GM23338 (cell line): ENCODE results near the gene GRM3. TPM values are rescaled to one million over a fixed set of nuclear protein-coding genes. Genes with fewer than 3 reads are reported as not detected.

Experiments used
- ATAC-seq: fragments of 200-7000 bp; cut with Tn5 transposase; 3 replicates; pipeline ENCODE4 v1.9.1; 2020
- DNase-seq: peaks from one replicate; pipeline ENCODE4 v3.0.0-alpha.2; 2015; ENCODE audit warnings: low spot score
- H2AFZ ChIP-seq: fragments of 200-600 bp; sonication (generic); 2 replicates; pipeline ENCODE4 v1.8.0; 2016; ENCODE audit warnings: antibody characterized with exemption, mild to moderate bottlenecking, moderate library complexity
- H3F3A ChIP-seq: fragments of 200-600 bp; sonication (generic); replicated peaks from 2 replicates; pipeline ENCODE4 v1.8.0; 2017; ENCODE audit warnings: antibody characterized with exemption, mixed run types, low read depth
- H3K27ac ChIP-seq: fragments of 200-600 bp; sonication (generic); 2 replicates; pipeline ENCODE4 v1.6.1; 2016; ENCODE audit warnings: low read depth
- H3K27me3 ChIP-seq: fragments of 200-600 bp; sonication (generic); 2 replicates; pipeline ENCODE4 v1.8.0; 2016; ENCODE audit warnings: mild to moderate bottlenecking, mixed run types, moderate library complexity; ENCODE audit not compliant: insufficient read depth
- H3K36me3 ChIP-seq: fragments of 200-600 bp; sonication (generic); 2 replicates; pipeline ENCODE4 v1.8.0; 2016; ENCODE audit warnings: mild to moderate bottlenecking; ENCODE audit not compliant: insufficient read depth
- H3K4me1 ChIP-seq: fragments of 200-600 bp; sonication (generic); 2 replicates; pipeline ENCODE4 v1.8.0; 2016; ENCODE audit warnings: mild to moderate bottlenecking, moderate library complexity; ENCODE audit not compliant: insufficient read depth
- H3K4me2 ChIP-seq: fragments of 200-600 bp; sonication (generic); 2 replicates; pipeline ENCODE4 v1.7.1; 2017; ENCODE audit warnings: mixed run types
- H3K4me3 ChIP-seq: fragments of 200-600 bp; sonication (generic); 2 replicates; pipeline ENCODE4 v1.6.1; 2016; ENCODE audit warnings: mixed run types
- H3K79me2 ChIP-seq: fragments of 200-600 bp; sonication (generic); replicated peaks from 2 replicates; pipeline ENCODE4 v1.8.0; 2017; ENCODE audit warnings: mild to moderate bottlenecking; ENCODE audit not compliant: insufficient read depth
- H3K9me2 ChIP-seq: fragments of 200-600 bp; sonication (generic); 2 replicates; pipeline ENCODE4 v1.8.0; 2017; ENCODE audit not compliant: insufficient read depth
- H4K20me1 ChIP-seq: fragments of 200-600 bp; sonication (generic); replicated peaks from 2 replicates; pipeline ENCODE4 v1.8.0; 2017; ENCODE audit warnings: mild to moderate bottlenecking; ENCODE audit not compliant: insufficient read depth
- H3K27ac Mint-ChIP-seq: 2 replicates; pipeline ENCODE4 v1.8.0; 2020; ENCODE audit warnings: inconsistent platforms, mild to moderate bottlenecking, moderate library complexity, mixed read lengths
- H3K27me3 Mint-ChIP-seq: 3 replicates; pipeline ENCODE4 v1.8.0; 2022; ENCODE audit warnings: low read depth, mild to moderate bottlenecking, moderate library complexity, mixed read lengths, inconsistent platforms; ENCODE audit not compliant: insufficient read depth, poor library complexity
- H3K36me3 Mint-ChIP-seq: 3 replicates; pipeline ENCODE4 v1.8.0; 2021; ENCODE audit warnings: low read depth, mild to moderate bottlenecking, inconsistent platforms, moderate library complexity, mixed read lengths
- H3K4me1 Mint-ChIP-seq: 3 replicates; pipeline ENCODE4 v1.8.0; 2020; ENCODE audit warnings: mild to moderate bottlenecking, inconsistent platforms, mixed read lengths
- H3K4me3 Mint-ChIP-seq: 3 replicates; pipeline ENCODE4 v1.8.0; 2021; ENCODE audit warnings: moderate library complexity, mild to moderate bottlenecking, inconsistent platforms, mixed read lengths
- H3K9me3 Mint-ChIP-seq: 3 replicates; pipeline ENCODE4 v1.8.0; 2020; ENCODE audit warnings: moderate library complexity, mild to moderate bottlenecking, inconsistent platforms, mixed read lengths
- CTCF ChIP-seq, 2 experiments: fragments of 200-600 bp in 1 of 2; sonication (generic) in 1 of 2; conservative IDR thresholded peaks; 2 replicates each; pipeline versions ENCODE4 v1.5.1 to v1.6.1; 2016 to 2017; ENCODE audit warnings: antibody characterized with exemption in 2 of 2, low read depth in 2 of 2, mild to moderate bottlenecking in 2 of 2, moderate library complexity in 1 of 2
- ETS1 ChIP-seq: IDR thresholded peaks from 2 replicates; pipeline ENCODE4 v1.6.1; 2016; ENCODE audit warnings: antibody characterized with exemption
- EZH2 ChIP-seq: fragments of 200-600 bp; sonication (generic); IDR thresholded peaks from one replicate; pipeline ENCODE4 v1.8.0; 2017; ENCODE audit warnings: antibody characterized with exemption, mild to moderate bottlenecking, low read depth; ENCODE audit not compliant: unreplicated experiment
- JUNB ChIP-seq: IDR thresholded peaks from one replicate; pipeline ENCODE4 v1.6.1; 2016; ENCODE audit warnings: antibody characterized with exemption; ENCODE audit not compliant: unreplicated experiment
- NANOG ChIP-seq: IDR thresholded peaks from 2 replicates; pipeline ENCODE4 v1.6.1; 2016; ENCODE audit warnings: antibody characterized with exemption, borderline replicate concordance
- REST ChIP-seq: IDR thresholded peaks from one replicate; pipeline ENCODE4 v1.6.1; 2018; ENCODE audit warnings: antibody characterized with exemption; ENCODE audit not compliant: unreplicated experiment
- STAT1 ChIP-seq: IDR thresholded peaks from one replicate; pipeline ENCODE4 v1.6.1; 2016; ENCODE audit warnings: antibody characterized with exemption; ENCODE audit not compliant: unreplicated experiment
- ZNF331 ChIP-seq: fragments of 250-450 bp; sonication (Bioruptor Pico); IDR thresholded peaks from 2 replicates; pipeline ENCODE4 v1.5.0; 2020; ENCODE audit warnings: low read depth, mild to moderate bottlenecking, moderate library complexity
- ZNF462 ChIP-seq: fragments of 250-450 bp; sonication (Bioruptor Pico); IDR thresholded peaks from 2 replicates; pipeline ENCODE4 v1.5.0; 2020; ENCODE audit warnings: mild to moderate bottlenecking, moderate library complexity
- polyA plus RNA-seq: library from polyadenylated mRNA; unstranded; fragments of >200 nt; fragmentation: Nextera tagmentation; extraction: Ambion mirVana; gene quantifications from 2 replicates; pipeline ENCODE4 v1.2.1, GENCODE V29; 2016
- total RNA-seq: library from RNA; depleted of rRNA; stranded (reverse); fragments of >200 nt; shearing (Covaris generic); gene quantifications from 2 replicates; pipeline ENCODE4 v1.2.3, GENCODE V29; 2014

GRM3 gene
- total and polyA plus RNA-seq, 2 experiments from 2014 or later = 0.79 to 1.9 TPM

DNA sequence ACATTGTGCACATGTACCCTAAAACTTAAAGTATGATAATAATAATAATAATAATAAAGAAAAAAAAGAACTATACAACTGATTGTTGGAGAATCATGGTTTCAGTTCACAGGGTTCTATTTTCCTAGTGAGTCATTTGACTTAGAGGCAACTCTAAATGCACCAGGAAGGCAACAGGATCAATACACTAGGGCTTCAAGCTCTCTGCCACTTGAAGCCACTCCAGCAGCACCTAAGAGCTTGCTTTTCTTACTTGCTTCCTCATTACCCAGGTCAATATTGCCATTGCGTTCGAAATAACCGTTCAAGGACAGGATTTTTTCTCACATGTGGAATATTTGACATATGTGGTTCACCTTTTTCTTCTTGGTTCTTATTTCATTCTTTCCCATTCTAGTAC, 189.7 kb downstream of the GRM3 start:
- H3K36me3 Mint-ChIP-seq = no peaks in the 10 kb centered on the region
- no peaks in the 10 kb centered on the region for H3K9me3 Mint-ChIP-seq
- no peaks in the 10 kb centered on the region for H3K79me2 ChIP-seq
- H3K27ac ChIP-seq = no peak overlapping the region
- no peaks in the 10 kb centered on the region for H3K4me1 ChIP-seq
- H2AFZ ChIP-seq = no peak overlapping the region
- H3F3A ChIP-seq = no peaks in the 10 kb centered on the region
- H3K36me3 ChIP-seq = no peaks in the 10 kb centered on the region
- no peak overlapping the region for H3K4me3 Mint-ChIP-seq
- ATAC-seq (no peak), DNase-seq (no peak)
- H3K27me3 ChIP-seq = no peaks in the 10 kb centered on the region
- no peaks in the 10 kb centered on the region for H3K4me1 Mint-ChIP-seq
- H3K4me3 ChIP-seq = no peak overlapping the region
- H3K27me3 Mint-ChIP-seq = no peaks in the 10 kb centered on the region
- no peak overlapping the region for H3K4me2 ChIP-seq
- no peak for TF ChIP-seq STAT1
- TF ChIP-seq ETS1 = no peak
- TF ChIP-seq JUNB = no peak
- TF ChIP-seq CTCF (conservative IDR thresholded peaks at IDR 0.05; ENCODE audit: low read depth in 2 of 2) = no peak
- no peak for TF ChIP-seq NANOG
- no peak for TF ChIP-seq ZNF462 (CRISPR knock-in tag)
- no peak for TF ChIP-seq EZH2
- TF ChIP-seq ZNF331 (CRISPR knock-in tag) = no peak
- no peak for TF ChIP-seq REST
- no peak overlapping the region for H3K27ac Mint-ChIP-seq
- H4K20me1 ChIP-seq = no peaks in the 10 kb centered on the region
- no peaks in the 10 kb centered on the region for H3K9me2 ChIP-seq
